Hepatocyte (in vitro differentiated cells): ENCODE data around the gene EIF2B2. TPM values are rescaled to one million over a fixed set of nuclear protein-coding genes. Genes with fewer than 3 reads are reported as not detected.

Experiments
- DNase-seq: peaks from one replicate; pipeline ENCODE4 v3.0.0-alpha.2; 2016; ENCODE audit warnings: low spot score
- H2AFZ ChIP-seq: fragments of 200-600 bp; sonication (generic); 2 replicates; pipeline ENCODE4 v1.6.0; 2016; ENCODE audit warnings: antibody characterized with exemption, mild to moderate bottlenecking
- H3K27ac ChIP-seq: fragments of 200-600 bp; sonication (generic); 2 replicates; pipeline ENCODE4 v1.5.1; 2016; ENCODE audit warnings: mild to moderate bottlenecking
- H3K27me3 ChIP-seq: fragments of 200-600 bp; sonication (generic); 2 replicates; pipeline ENCODE4 v1.6.1; 2016
- H3K36me3 ChIP-seq: fragments of 200-600 bp; sonication (generic); replicated peaks from 2 replicates; pipeline ENCODE4 v1.5.1; 2016; ENCODE audit warnings: low read depth; ENCODE audit not compliant: insufficient read depth
- H3K4me1 ChIP-seq: fragments of 200-600 bp; sonication (generic); 2 replicates; pipeline ENCODE4 v1.5.1; 2016; ENCODE audit warnings: mild to moderate bottlenecking, moderate library complexity; ENCODE audit not compliant: insufficient read depth
- H3K4me2 ChIP-seq: fragments of 200-600 bp; sonication (generic); 2 replicates; pipeline ENCODE4 v1.6.0; 2016
- H3K4me3 ChIP-seq: fragments of 200-600 bp; sonication (generic); 2 replicates; pipeline ENCODE4 v1.5.1; 2016; ENCODE audit warnings: mild to moderate bottlenecking
- H3K79me2 ChIP-seq: fragments of 200-600 bp; sonication (generic); 2 replicates; pipeline ENCODE4 v1.6.0; 2017; ENCODE audit warnings: mild to moderate bottlenecking
- H3K9me2 ChIP-seq: fragments of 200-600 bp; sonication (generic); replicated peaks from 2 replicates; pipeline ENCODE4 v1.6.0; 2017; ENCODE audit warnings: mild to moderate bottlenecking; ENCODE audit not compliant: insufficient read depth
- H3K9me3 ChIP-seq: fragments of 200-600 bp; sonication (generic); 2 replicates; pipeline ENCODE4 v1.5.1; 2016; ENCODE audit warnings: low read depth, mild to moderate bottlenecking
- H4K20me1 ChIP-seq: fragments of 200-600 bp; sonication (generic); 2 replicates; pipeline ENCODE4 v1.6.0; 2016; ENCODE audit warnings: mild to moderate bottlenecking; ENCODE audit not compliant: insufficient read depth, poor library complexity, severe bottlenecking
- EZH2 ChIP-seq: fragments of 200-600 bp; sonication (generic); IDR thresholded peaks from 2 replicates; pipeline ENCODE4 v1.6.1; 2016; ENCODE audit warnings: antibody characterized with exemption, mild to moderate bottlenecking, borderline replicate concordance
- EZH2phosphoT487 ChIP-seq: fragments of 200-600 bp; sonication (generic); IDR thresholded peaks from one replicate; pipeline ENCODE4 v1.6.1; 2018; ENCODE audit warnings: antibody characterized with exemption, mild to moderate bottlenecking, low read depth, moderate library complexity; ENCODE audit not compliant: unreplicated experiment, severe bottlenecking
- WGBS: methylation state at CpG from one replicate; pipeline ENCODE4 v1.1.6; 2016; ENCODE audit warnings: low lambda C conversion rate; ENCODE audit errors: missing lambda C conversion rate; 5-methylcytosine and 5-hydroxymethylcytosine counted together
- polyA plus RNA-seq: library from polyadenylated mRNA; unstranded; fragments of >200 nt; fragmentation: Nextera tagmentation; extraction: Ambion mirVana; gene quantifications from 2 replicates; pipeline ENCODE4 v1.2.1, GENCODE V29; 2016
- total RNA-seq: library from RNA; depleted of rRNA; stranded (reverse); fragments of >200 nt; gene quantifications from 2 replicates; pipeline ENCODE4 v1.2.3, GENCODE V29; 2014
- TF ChIP-seq, protein P1 (sequence below): fragments of 200-600 bp; sonication (generic); IDR thresholded peaks from 2 replicates; pipeline ENCODE4 v1.5.1; 2016; ENCODE audit warnings: antibody characterized with exemption, mild to moderate bottlenecking; ENCODE audit not compliant: poor library complexity

Gene EIF2B2
- total and polyA plus RNA-seq, 2 experiments from 2014 or later: 35.7 to 75.6 TPM

- no peak for TF ChIP-seq EZH2
- TF ChIP-seq, protein P1, sequence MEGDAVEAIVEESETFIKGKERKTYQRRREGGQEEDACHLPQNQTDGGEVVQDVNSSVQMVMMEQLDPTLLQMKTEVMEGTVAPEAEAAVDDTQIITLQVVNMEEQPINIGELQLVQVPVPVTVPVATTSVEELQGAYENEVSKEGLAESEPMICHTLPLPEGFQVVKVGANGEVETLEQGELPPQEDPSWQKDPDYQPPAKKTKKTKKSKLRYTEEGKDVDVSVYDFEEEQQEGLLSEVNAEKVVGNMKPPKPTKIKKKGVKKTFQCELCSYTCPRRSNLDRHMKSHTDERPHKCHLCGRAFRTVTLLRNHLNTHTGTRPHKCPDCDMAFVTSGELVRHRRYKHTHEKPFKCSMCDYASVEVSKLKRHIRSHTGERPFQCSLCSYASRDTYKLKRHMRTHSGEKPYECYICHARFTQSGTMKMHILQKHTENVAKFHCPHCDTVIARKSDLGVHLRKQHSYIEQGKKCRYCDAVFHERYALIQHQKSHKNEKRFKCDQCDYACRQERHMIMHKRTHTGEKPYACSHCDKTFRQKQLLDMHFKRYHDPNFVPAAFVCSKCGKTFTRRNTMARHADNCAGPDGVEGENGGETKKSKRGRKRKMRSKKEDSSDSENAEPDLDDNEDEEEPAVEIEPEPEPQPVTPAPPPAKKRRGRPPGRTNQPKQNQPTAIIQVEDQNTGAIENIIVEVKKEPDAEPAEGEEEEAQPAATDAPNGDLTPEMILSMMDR: no peak
- TF ChIP-seq EZH2phosphoT487: no peak
- no peak overlapping the region for H3K4me2 ChIP-seq
Measured at GRCh38 chr14:75053396-75054291, 50.9 kb downstream of the EIF2B2 start.

GRCh38 chr14:75054421-75054820 is 51.7 kb downstream of the EIF2B2 start:
- Histone ChIP-seq H3K27ac (no peak overlapping the region), H3K4me3 (no peak overlapping the region), H3K4me1 (peaks cover 8% of the 10 kb centered on the region), H3K9me2 (no peaks in the 10 kb centered on the region), H3K36me3 (no peaks in the 10 kb centered on the region), H4K20me1 (no peaks in the 10 kb centered on the region), H2AFZ (no peak overlapping the region), H3K9me3 (no peaks in the 10 kb centered on the region), H3K79me2 (peaks cover 13% of the 10 kb centered on the region), H3K27me3 (no peaks in the 10 kb centered on the region), H3K4me2 (no peak overlapping the region)
- WGBS: 61% methylated on average over 1 of the region's 1 CpG
- TF ChIP-seq EZH2: no peak
- TF ChIP-seq, protein P1: no peak
- no peak for TF ChIP-seq EZH2phosphoT487
- DNase-seq: no peak

More at GRCh38 chr14:75053396-75054291, 50.9 kb downstream of the EIF2B2 start:
- no peak for DNase-seq
- H4K20me1 ChIP-seq: no peaks in the 10 kb centered on the region
- H3K27ac ChIP-seq: no peak overlapping the region
- no peak overlapping the region for H2AFZ ChIP-seq
- no peaks in the 10 kb centered on the region for H3K27me3 ChIP-seq
- H3K9me2 ChIP-seq: no peaks in the 10 kb centered on the region
- peaks cover 15% of the 10 kb centered on the region for H3K79me2 ChIP-seq
- peaks cover 8% of the 10 kb centered on the region for H3K4me1 ChIP-seq
- 60% methylated on average over 5 of the region's 5 CpGs for WGBS
- no peaks in the 10 kb centered on the region for H3K9me3 ChIP-seq
- H3K4me3 ChIP-seq: no peak overlapping the region
- no peaks in the 10 kb centered on the region for H3K36me3 ChIP-seq

GRCh38 chr14:75059642-75060041 is 56.9 kb downstream of the EIF2B2 start:
- Histone ChIP-seq H3K9me2 (no peaks in the 10 kb centered on the region), H3K27ac (no peak overlapping the region), H3K4me1 (peaks cover 6% of the 10 kb centered on the region), H3K79me2 (peaks cover 13% of the 10 kb centered on the region), H4K20me1 (no peaks in the 10 kb centered on the region), H3K27me3 (no peaks in the 10 kb centered on the region), H3K36me3 (no peaks in the 10 kb centered on the region), H3K4me3 (no peak overlapping the region), H3K9me3 (no peaks in the 10 kb centered on the region), H2AFZ (no peak overlapping the region), H3K4me2 (no peak overlapping the region)
- no peak for DNase-seq
- TF ChIP-seq EZH2: no peak
- TF ChIP-seq EZH2phosphoT487: no peak
- TF ChIP-seq, protein P1: no peak
- 77% methylated on average over 2 of the region's 2 CpGs for WGBS
